SK-N-SH treated with all-trans-retinoic acid at 6 μM for 48 hours (cell line): ENCODE data around the gene S100PBP.

Source experiments
- ATAC-seq: fragments of 200-7000 bp; cut with Tn5 transposase; 3 replicates; pipeline ENCODE4 v1.9.1; 2020; ENCODE audit warnings: mild to moderate bottlenecking, moderate library complexity
- ARNTL ChIP-seq: fragments of 450-650 bp; formaldehyde crosslinking; IDR thresholded peaks from 2 replicates; pipeline ENCODE4 v1.5.0; 2020; ENCODE audit warnings: low read depth, mild to moderate bottlenecking, moderate library complexity, borderline replicate concordance
- BACH2 ChIP-seq: fragments of 250-450 bp; sonication (Bioruptor Pico); IDR thresholded peaks from 2 replicates; pipeline ENCODE4 v1.9.0; 2021; ENCODE audit warnings: mild to moderate bottlenecking, borderline replicate concordance
- ESRRG ChIP-seq: fragments of 250-450 bp; sonication (Bioruptor Pico); IDR thresholded peaks from 2 replicates; pipeline ENCODE4 v1.6.1; 2021; ENCODE audit warnings: mild to moderate bottlenecking
- GLIS3 ChIP-seq: fragments of 250-450 bp; sonication (Bioruptor Pico); IDR thresholded peaks from 2 replicates; pipeline ENCODE4 v1.5.0; 2020; ENCODE audit warnings: mild to moderate bottlenecking, moderate library complexity
- ISL1 ChIP-seq: fragments of 250-450 bp; sonication (Bioruptor Pico); IDR thresholded peaks from 2 replicates; pipeline ENCODE4 v2.1.2; 2022; ENCODE audit warnings: mild to moderate bottlenecking, moderate library complexity
- OSR1 ChIP-seq: fragments of 250-450 bp; sonication (Bioruptor Pico); IDR thresholded peaks from 2 replicates; pipeline ENCODE4 v1.8.0; 2022; ENCODE audit warnings: moderate library complexity, mild to moderate bottlenecking, inconsistent platforms
- PATZ1 ChIP-seq: fragments of 250-450 bp; sonication (Bioruptor Pico); IDR thresholded peaks from 2 replicates; pipeline ENCODE4 v1.8.0; 2020; ENCODE audit warnings: mild to moderate bottlenecking, moderate library complexity, borderline replicate concordance
- PPARA ChIP-seq: fragments of 250-450 bp; sonication (Bioruptor Pico); IDR thresholded peaks from 2 replicates; pipeline ENCODE4 v1.5.0; 2020; ENCODE audit warnings: mild to moderate bottlenecking, borderline replicate concordance
- RARB ChIP-seq: fragments of 250-450 bp; sonication (Bioruptor Pico); IDR thresholded peaks from 2 replicates; pipeline ENCODE4 v1.8.0; 2021; ENCODE audit warnings: mild to moderate bottlenecking, moderate library complexity
- TOX ChIP-seq: fragments of 250-450 bp; sonication (Bioruptor Pico); IDR thresholded peaks from 2 replicates; pipeline ENCODE4 v1.8.0; 2021; ENCODE audit warnings: mild to moderate bottlenecking, moderate library complexity, borderline replicate concordance
- TSHZ2 ChIP-seq: fragments of 250-450 bp; sonication (Bioruptor Pico); IDR thresholded peaks from 2 replicates; pipeline ENCODE4 v1.5.0; 2020; ENCODE audit warnings: mild to moderate bottlenecking, moderate library complexity
- ZC3H10 ChIP-seq: fragments of 250-450 bp; sonication (Bioruptor Pico); IDR thresholded peaks from 2 replicates; pipeline ENCODE4 v1.5.1; 2021; ENCODE audit warnings: mild to moderate bottlenecking, moderate library complexity
- ZFP3 ChIP-seq: fragments of 250-450 bp; sonication (Bioruptor Pico); IDR thresholded peaks from 2 replicates; pipeline ENCODE4 v1.5.0; 2020; ENCODE audit warnings: mild to moderate bottlenecking, moderate library complexity
- ZFP30 ChIP-seq: fragments of 450-650 bp; formaldehyde crosslinking; IDR thresholded peaks from 2 replicates; pipeline ENCODE4 v1.5.0; 2022; ENCODE audit warnings: mild to moderate bottlenecking, moderate library complexity
- ZNF70 ChIP-seq: fragments of 450-650 bp; formaldehyde crosslinking; IDR thresholded peaks from 2 replicates; pipeline ENCODE4 v1.5.0; 2020; ENCODE audit warnings: mild to moderate bottlenecking, moderate library complexity
- ZNF8 ChIP-seq: fragments of 450-650 bp; formaldehyde crosslinking; IDR thresholded peaks from 2 replicates; pipeline ENCODE4 v1.5.0; 2020; ENCODE audit warnings: mild to moderate bottlenecking, moderate library complexity
- TF ChIP-seq, protein P1 (sequence below): fragments of 250-450 bp; sonication (Bioruptor Pico); IDR thresholded peaks from 2 replicates; pipeline ENCODE4 v1.5.1; 2020; ENCODE audit warnings: low read depth, mild to moderate bottlenecking, moderate library complexity
- TF ChIP-seq, protein P2 (sequence below): fragments of 250-450 bp; sonication (Bioruptor Pico); IDR thresholded peaks from 2 replicates; pipeline ENCODE4 v1.8.0; 2021; ENCODE audit warnings: low read depth, mild to moderate bottlenecking, moderate library complexity, borderline replicate concordance
- TF ChIP-seq, protein P3 (sequence below): fragments of 250-450 bp; sonication (Bioruptor Pico); IDR thresholded peaks from 2 replicates; pipeline ENCODE4 v1.5.1; 2021; ENCODE audit warnings: mild to moderate bottlenecking, moderate library complexity

The S100PBP gene

GRCh38 chr1:32810358-32810757, 7.1 kb upstream of the S100PBP start:
- TF ChIP-seq ZNF8 (no peak), PATZ1 (no peak), BACH2 (CRISPR knock-in tag) (no peak), ISL1 (no peak), GLIS3 (CRISPR knock-in tag) (no peak), OSR1 (CRISPR knock-in tag) (no peak), TSHZ2 (CRISPR knock-in tag) (no peak), TOX (CRISPR knock-in tag) (no peak), ZC3H10 (no peak), ZFP3 (CRISPR knock-in tag) (no peak), ARNTL (no peak), PPARA (CRISPR knock-in tag) (no peak), ZFP30 (CRISPR knock-in tag) (no peak)
- TF ChIP-seq, protein P1, sequence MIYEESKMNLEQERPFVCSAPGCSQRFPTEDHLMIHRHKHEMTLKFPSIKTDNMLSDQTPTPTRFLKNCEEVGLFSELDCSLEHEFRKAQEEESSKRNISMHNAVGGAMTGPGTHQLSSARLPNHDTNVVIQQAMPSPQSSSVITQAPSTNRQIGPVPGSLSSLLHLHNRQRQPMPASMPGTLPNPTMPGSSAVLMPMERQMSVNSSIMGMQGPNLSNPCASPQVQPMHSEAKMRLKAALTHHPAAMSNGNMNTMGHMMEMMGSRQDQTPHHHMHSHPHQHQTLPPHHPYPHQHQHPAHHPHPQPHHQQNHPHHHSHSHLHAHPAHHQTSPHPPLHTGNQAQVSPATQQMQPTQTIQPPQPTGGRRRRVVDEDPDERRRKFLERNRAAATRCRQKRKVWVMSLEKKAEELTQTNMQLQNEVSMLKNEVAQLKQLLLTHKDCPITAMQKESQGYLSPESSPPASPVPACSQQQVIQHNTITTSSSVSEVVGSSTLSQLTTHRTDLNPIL (CRISPR knock-in tag): no peak
- TF ChIP-seq, protein P2, sequence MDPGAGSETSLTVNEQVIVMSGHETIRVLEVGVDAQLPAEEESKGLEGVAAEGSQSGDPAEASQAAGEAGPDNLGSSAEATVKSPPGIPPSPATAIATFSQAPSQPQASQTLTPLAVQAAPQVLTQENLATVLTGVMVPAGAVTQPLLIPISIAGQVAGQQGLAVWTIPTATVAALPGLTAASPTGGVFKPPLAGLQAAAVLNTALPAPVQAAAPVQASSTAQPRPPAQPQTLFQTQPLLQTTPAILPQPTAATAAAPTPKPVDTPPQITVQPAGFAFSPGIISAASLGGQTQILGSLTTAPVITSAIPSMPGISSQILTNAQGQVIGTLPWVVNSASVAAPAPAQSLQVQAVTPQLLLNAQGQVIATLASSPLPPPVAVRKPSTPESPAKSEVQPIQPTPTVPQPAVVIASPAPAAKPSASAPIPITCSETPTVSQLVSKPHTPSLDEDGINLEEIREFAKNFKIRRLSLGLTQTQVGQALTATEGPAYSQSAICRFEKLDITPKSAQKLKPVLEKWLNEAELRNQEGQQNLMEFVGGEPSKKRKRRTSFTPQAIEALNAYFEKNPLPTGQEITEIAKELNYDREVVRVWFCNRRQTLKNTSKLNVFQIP (CRISPR knock-in tag): no peak
- TF ChIP-seq, protein P3, sequence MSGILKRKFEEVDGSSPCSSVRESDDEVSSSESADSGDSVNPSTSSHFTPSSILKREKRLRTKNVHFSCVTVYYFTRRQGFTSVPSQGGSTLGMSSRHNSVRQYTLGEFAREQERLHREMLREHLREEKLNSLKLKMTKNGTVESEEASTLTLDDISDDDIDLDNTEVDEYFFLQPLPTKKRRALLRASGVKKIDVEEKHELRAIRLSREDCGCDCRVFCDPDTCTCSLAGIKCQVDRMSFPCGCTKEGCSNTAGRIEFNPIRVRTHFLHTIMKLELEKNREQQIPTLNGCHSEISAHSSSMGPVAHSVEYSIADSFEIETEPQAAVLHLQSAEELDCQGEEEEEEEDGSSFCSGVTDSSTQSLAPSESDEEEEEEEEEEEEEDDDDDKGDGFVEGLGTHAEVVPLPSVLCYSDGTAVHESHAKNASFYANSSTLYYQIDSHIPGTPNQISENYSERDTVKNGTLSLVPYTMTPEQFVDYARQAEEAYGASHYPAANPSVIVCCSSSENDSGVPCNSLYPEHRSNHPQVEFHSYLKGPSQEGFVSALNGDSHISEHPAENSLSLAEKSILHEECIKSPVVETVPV (CRISPR knock-in tag): no peak
- ATAC-seq: no peak

DNA sequence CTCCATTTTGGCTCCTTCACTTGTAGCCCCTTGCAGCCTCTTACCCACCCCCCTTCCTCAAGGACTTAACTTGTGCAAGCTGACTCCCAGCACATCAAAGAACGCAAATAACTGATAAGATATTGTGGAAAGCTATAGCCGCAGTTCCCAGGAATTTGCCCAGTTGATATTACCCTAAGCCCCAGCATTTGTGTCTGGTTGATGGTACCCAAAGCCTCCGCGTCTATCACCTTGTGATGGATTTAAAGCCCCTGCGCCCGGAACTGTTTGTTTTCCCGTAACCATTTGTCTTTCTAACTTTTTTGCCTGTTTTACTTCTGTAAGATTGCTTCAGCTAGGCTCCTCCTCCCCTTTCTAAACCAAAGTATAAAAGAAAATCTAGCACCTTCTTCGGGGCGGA, 6.2 kb upstream of the S100PBP start:
- TF ChIP-seq, protein P3 (CRISPR knock-in tag): no peak
- no peak for TF ChIP-seq ISL1
- TF ChIP-seq ZC3H10: no peak
- TF ChIP-seq ARNTL: no peak
- no peak for TF ChIP-seq GLIS3 (CRISPR knock-in tag)
- TF ChIP-seq TSHZ2 (CRISPR knock-in tag): no peak
- TF ChIP-seq RARB (CRISPR knock-in tag): no peak
- no peak for TF ChIP-seq ZFP30 (CRISPR knock-in tag)
- no peak for TF ChIP-seq TOX (CRISPR knock-in tag)
- TF ChIP-seq ESRRG (CRISPR knock-in tag): no peak
- no peak for TF ChIP-seq ZNF8
- TF ChIP-seq, protein P2 (CRISPR knock-in tag): no peak
- no peak for TF ChIP-seq ZNF70 (CRISPR knock-in tag)
- ATAC-seq: no peak
